RWPE2 (cell line): ENCODE results near the gene FOXA2.

Experiments used
- ATAC-seq: fragments of 200-7000 bp; cut with Tn5 transposase; 3 replicates; pipeline ENCODE4 v1.9.1; 2021; ENCODE audit warnings: low read depth
- DNase-seq: peaks from one replicate; pipeline ENCODE4 v3.0.0-alpha.2; 2020; ENCODE audit warnings: low spot score
- H3K27ac ChIP-seq: fragments of 450-650 bp; 2 replicates; pipeline ENCODE4 v1.5.1; 2017; ENCODE audit warnings: mild to moderate bottlenecking; ENCODE audit not compliant: poor library complexity, severe bottlenecking
- H3K27me3 ChIP-seq: fragments of 250-450 bp; sonication (Bioruptor Pico); 2 replicates; pipeline ENCODE4 v1.5.1; 2021; ENCODE audit warnings: mild to moderate bottlenecking, moderate library complexity; ENCODE audit not compliant: insufficient read depth, poor library complexity, severe bottlenecking
- H3K36me3 ChIP-seq: fragments of 250-450 bp; sonication (Bioruptor Pico); 2 replicates; pipeline ENCODE4 v1.5.1; 2020; ENCODE audit warnings: low read depth, mild to moderate bottlenecking, moderate library complexity
- H3K4me1 ChIP-seq: fragments of 250-450 bp; sonication (Bioruptor Pico); 2 replicates; pipeline ENCODE4 v1.5.1; 2021; ENCODE audit warnings: mild to moderate bottlenecking, moderate library complexity; ENCODE audit not compliant: insufficient read depth, poor library complexity, severe bottlenecking
- H3K4me3 ChIP-seq: fragments of 250-450 bp; sonication (Bioruptor Pico); 2 replicates; pipeline ENCODE4 v1.5.1; 2021; ENCODE audit warnings: mild to moderate bottlenecking, moderate library complexity; ENCODE audit not compliant: severe bottlenecking
- H3K9me3 ChIP-seq: fragments of 250-450 bp; sonication (Bioruptor Pico); 2 replicates; pipeline ENCODE4 v1.5.1; 2021; ENCODE audit warnings: mild to moderate bottlenecking, moderate library complexity; ENCODE audit not compliant: severe bottlenecking
- TF ChIP-seq, protein P1 (sequence below): fragments of 450-650 bp; IDR thresholded peaks from one replicate; pipeline ENCODE4 v1.5.1; 2017; ENCODE audit warnings: mild to moderate bottlenecking, moderate library complexity; ENCODE audit not compliant: poor library complexity, severe bottlenecking

Gene FOXA2

DNA sequence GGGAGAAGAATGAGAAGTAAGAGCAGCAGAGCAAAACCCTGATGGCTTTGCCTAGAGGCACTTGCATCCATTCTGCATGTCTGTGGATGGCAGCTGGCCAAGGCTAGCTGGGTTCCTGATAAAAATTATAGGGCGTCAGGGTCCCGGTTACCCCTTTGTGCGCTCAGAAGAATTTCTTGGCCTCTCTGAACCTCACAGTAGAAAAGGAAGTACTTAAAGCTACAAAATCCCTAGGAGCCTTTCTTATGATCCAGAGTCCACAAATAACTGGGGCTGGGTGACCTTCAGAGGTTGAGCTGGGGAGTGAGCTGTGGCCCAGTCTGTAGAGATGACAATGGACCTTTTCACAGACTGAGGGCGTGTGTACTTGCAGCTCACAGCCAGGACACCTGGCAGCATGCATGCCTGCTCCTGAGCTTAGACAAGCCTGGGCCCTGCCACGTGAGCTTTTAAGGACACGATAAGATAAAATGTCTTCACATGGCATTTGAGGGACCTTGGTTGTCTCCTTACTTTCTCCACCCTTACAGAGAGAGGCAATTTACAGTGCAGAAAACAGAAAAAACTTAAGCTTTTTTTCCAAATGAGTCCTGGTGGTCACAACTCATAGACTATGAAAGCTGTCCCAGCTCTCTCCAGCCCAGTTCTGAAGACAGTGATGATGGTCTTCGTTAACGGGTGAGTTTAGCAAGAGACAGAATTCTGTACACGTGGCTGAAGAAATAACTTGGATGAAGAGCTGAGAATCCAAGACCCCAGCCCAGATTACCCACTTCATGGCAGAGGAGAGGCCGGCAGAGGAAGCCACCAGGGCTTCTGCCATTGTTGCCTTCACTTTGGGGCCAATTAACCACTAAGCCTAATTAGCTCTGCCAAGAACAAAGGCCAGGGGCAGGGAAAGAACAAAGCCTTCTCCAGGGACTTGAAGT lies 50.3 kb downstream of the FOXA2 start:
- TF ChIP-seq, protein P1, sequence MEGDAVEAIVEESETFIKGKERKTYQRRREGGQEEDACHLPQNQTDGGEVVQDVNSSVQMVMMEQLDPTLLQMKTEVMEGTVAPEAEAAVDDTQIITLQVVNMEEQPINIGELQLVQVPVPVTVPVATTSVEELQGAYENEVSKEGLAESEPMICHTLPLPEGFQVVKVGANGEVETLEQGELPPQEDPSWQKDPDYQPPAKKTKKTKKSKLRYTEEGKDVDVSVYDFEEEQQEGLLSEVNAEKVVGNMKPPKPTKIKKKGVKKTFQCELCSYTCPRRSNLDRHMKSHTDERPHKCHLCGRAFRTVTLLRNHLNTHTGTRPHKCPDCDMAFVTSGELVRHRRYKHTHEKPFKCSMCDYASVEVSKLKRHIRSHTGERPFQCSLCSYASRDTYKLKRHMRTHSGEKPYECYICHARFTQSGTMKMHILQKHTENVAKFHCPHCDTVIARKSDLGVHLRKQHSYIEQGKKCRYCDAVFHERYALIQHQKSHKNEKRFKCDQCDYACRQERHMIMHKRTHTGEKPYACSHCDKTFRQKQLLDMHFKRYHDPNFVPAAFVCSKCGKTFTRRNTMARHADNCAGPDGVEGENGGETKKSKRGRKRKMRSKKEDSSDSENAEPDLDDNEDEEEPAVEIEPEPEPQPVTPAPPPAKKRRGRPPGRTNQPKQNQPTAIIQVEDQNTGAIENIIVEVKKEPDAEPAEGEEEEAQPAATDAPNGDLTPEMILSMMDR, result no peak
- Histone ChIP-seq H3K36me3 (no peaks in the 10 kb centered on the region), H3K27me3 (no peaks in the 10 kb centered on the region), H3K27ac (no peak overlapping the region), H3K4me3 (no peak overlapping the region), H3K9me3 (no peaks in the 10 kb centered on the region), H3K4me1 (no peaks in the 10 kb centered on the region)
- ATAC-seq (no peak), DNase-seq (no peak)

DNA sequence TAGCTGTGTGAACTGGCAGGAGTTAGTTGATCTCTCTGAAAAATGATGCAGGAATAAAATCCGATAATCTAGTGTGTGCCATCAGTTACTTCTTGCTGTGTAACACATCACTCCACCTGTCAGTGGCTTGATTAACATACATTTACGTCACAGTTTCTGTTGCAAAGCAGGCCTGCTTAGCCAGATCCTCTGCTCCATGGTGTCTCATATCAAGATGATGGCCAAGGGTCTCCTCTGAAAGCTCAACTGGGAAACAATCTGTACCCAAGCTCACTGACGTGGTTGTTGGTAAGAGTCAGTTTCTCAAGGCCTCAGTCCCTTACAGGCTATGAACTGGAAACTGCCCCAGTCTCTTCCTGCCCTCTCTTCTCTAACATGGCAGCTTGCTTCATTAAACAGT lies 51.8 kb downstream of the FOXA2 start:
- TF ChIP-seq, protein P1, result no peak
- H3K4me3 ChIP-seq, result no peak overlapping the region
- no peaks in the 10 kb centered on the region for H3K27me3 ChIP-seq
- no peaks in the 10 kb centered on the region for H3K36me3 ChIP-seq
- no peak for ATAC-seq
- no peak for DNase-seq
- no peaks in the 10 kb centered on the region for H3K4me1 ChIP-seq
- no peak overlapping the region for H3K27ac ChIP-seq
- no peaks in the 10 kb centered on the region for H3K9me3 ChIP-seq

DNA sequence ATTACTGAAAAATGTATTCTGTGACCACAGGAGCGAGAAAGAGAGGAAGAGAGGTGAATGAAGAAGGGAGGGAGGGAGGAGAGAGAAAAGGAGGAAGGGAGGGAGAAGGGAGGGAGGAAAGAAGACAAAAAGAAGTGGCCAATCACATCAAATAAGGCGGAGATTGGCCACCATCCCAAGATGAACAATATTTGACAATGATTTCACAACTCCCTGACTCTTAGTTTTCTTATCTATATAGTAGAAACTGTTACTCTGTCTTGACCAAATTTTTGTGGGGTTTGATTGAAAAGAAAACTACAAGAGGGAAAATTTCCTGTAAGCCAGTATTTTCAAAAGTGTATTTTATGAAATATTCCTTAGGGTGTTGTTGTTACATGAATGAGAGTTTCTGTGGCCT lies 52.6 kb downstream of the FOXA2 start:
- H3K27me3 ChIP-seq, result no peaks in the 10 kb centered on the region
- no peak for ATAC-seq
- TF ChIP-seq, protein P1, result no peak
- no peaks in the 10 kb centered on the region for H3K36me3 ChIP-seq
- no peak overlapping the region for H3K4me3 ChIP-seq
- H3K27ac ChIP-seq, result no peak overlapping the region
- DNase-seq, result no peak
- H3K4me1 ChIP-seq, result no peaks in the 10 kb centered on the region
- no peaks in the 10 kb centered on the region for H3K9me3 ChIP-seq

DNA sequence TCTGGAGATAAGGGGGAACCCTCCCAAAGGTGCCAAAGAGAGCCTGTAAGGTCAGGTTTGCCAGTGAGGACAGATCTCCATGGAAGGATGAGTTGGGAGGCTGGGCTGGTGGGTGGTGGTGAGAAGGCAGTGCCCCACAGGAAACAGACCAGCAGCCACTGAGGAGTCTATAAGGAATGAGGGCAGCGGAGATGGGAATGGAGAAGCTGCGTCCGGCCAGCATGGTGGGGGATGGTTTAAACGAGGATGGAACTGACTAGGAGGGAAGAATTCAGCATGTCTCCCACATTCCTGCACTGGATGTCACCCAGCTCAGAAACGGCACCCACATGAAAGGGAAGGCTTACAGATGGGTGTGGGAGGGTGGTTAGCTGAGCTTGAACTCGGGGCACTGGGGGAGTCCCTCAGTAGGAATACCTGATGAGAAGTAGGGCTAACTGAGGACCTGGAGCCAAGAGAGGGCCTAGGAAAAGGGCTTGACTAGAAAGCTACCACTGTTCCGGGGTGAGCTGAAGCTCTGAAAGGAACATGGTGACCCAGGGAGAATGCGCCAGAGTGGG lies 53.2 kb downstream of the FOXA2 start:
- H3K27me3 ChIP-seq, result no peaks in the 10 kb centered on the region
- H3K27ac ChIP-seq, result no peak overlapping the region
- DNase-seq, result no peak
- no peaks in the 10 kb centered on the region for H3K9me3 ChIP-seq
- no peak for ATAC-seq
- no peaks in the 10 kb centered on the region for H3K36me3 ChIP-seq
- H3K4me3 ChIP-seq, result no peak overlapping the region
- no peaks in the 10 kb centered on the region for H3K4me1 ChIP-seq
- TF ChIP-seq, protein P1, result no peak
